GM18498 (cell line): ENCODE data around the gene MYO1D.
"Not testable (repeated sequence)": the region's sequence is repeated elsewhere in the genome, so short reads cannot be mapped to it uniquely, and the experiment has no call there.

Experiments used
- ATAC-seq: cut with Tn5 transposase; IDR thresholded peaks from one replicate; pipeline ENCODE4 v1.9.1; 2021; ENCODE audit warnings: mild to moderate bottlenecking, moderate library complexity; ENCODE audit not compliant: unreplicated experiment

Gene MYO1D

GRCh38 chr17:32821987-32822934, 54.7 kb downstream of the MYO1D start:
- not testable (repeated sequence) for ATAC-seq

GRCh38 chr17:32820440-32820839, 56.5 kb downstream of the MYO1D start:
- no peak for ATAC-seq

GRCh38 chr17:32819787-32820186, 57.1 kb downstream of the MYO1D start:
- ATAC-seq: no peak

- no peak for ATAC-seq
These were observed 57.9 kb downstream of the MYO1D start for GRCh38 chr17:32819035-32819434.

GRCh38 chr17:32815460-32815859, 61.5 kb downstream of the MYO1D start:
- ATAC-seq: no peak

- ATAC-seq: no peak
These were observed 62.1 kb downstream of the MYO1D start for GRCh38 chr17:32814836-32815235.

GRCh38 chr17:32813021-32813420, 63.9 kb downstream of the MYO1D start:
- no peak for ATAC-seq

GRCh38 chr17:32810690-32811089, 66.2 kb downstream of the MYO1D start:
- no peak for ATAC-seq

- no peak for ATAC-seq
These were observed 69.3 kb downstream of the MYO1D start for GRCh38 chr17:32807577-32807976.

GRCh38 chr17:32806646-32807045, 70.3 kb downstream of the MYO1D start:
- no peak for ATAC-seq

- no peak for ATAC-seq
These were observed 71.6 kb downstream of the MYO1D start for GRCh38 chr17:32805029-32805976.

GRCh38 chr17:32803544-32803943, 73.4 kb downstream of the MYO1D start:
- ATAC-seq: no peak

- no peak for ATAC-seq
These were observed 74.6 kb downstream of the MYO1D start for GRCh38 chr17:32802306-32802705.

GRCh38 chr17:32801641-32802040, 75.3 kb downstream of the MYO1D start:
- no peak for ATAC-seq

GRCh38 chr17:32801193-32801592, 75.7 kb downstream of the MYO1D start:
- no peak for ATAC-seq

GRCh38 chr17:32798938-32799337, 78.0 kb downstream of the MYO1D start:
- no peak for ATAC-seq

- no peak for ATAC-seq
These were observed 81.5 kb downstream of the MYO1D start for GRCh38 chr17:32795339-32795979.

- ATAC-seq: no peak
These were observed 82.2 kb downstream of the MYO1D start for GRCh38 chr17:32794533-32795246.

GRCh38 chr17:32793841-32794240, 83.1 kb downstream of the MYO1D start:
- ATAC-seq: no peak

GRCh38 chr17:32792207-32792606, 84.7 kb downstream of the MYO1D start:
- ATAC-seq: no peak
